Measurements from ENCODE around the gene RAB31. TPM values are rescaled to one million over a fixed set of nuclear protein-coding genes. Genes with fewer than 3 reads are reported as not detected.

RAB31 gene
- total RNA-seq, 1 experiment from 2014 or later, result 48.0 TPM

Other genes starting within 250 kb of the RAB31 start
- 49.0 and 53.8 TPM in 2 replicates for gene RALBP1, start 232.8 kb upstream of the RAB31 start, total RNA-seq (2014; rRNA removed; shearing (Covaris generic))
- 56.3 and 70.2 TPM in 2 replicates for gene PPP4R1, start 93.7 kb upstream of the RAB31 start, total RNA-seq (2014; rRNA removed; shearing (Covaris generic))
- 0.29 and 0.55 TPM in 2 replicates for gene TXNDC2, start 177.7 kb downstream of the RAB31 start, total RNA-seq (2014; rRNA removed; shearing (Covaris generic))
- 318 and 364 TPM in 2 replicates for gene VAPA, start 205.7 kb downstream of the RAB31 start, total RNA-seq (2014; rRNA removed; shearing (Covaris generic))

All from H4 (cell line).